ENCODE measurements around the gene ZBTB5.

ZBTB5 gene

GRCh38 chr9:37410969-37411785 lies 54.1 kb downstream of the ZBTB5 start:
- peak; percentile 46 for TF ChIP-seq CTCF (IDR thresholded peaks at IDR 0.05; ENCODE audit: low read length, missing control alignments)
- no peak for DNase-seq (ENCODE audit: low read depth)
- no peak overlapping the region for H3K4me3 ChIP-seq (replicated peaks; ENCODE audit: low read depth, low read length)

- H3K4me3 ChIP-seq (replicated peaks; ENCODE audit: low read depth, low read length) = no peak overlapping the region
- DNase-seq (ENCODE audit: low read depth) = no peak
- no peak for TF ChIP-seq CTCF (IDR thresholded peaks at IDR 0.05; ENCODE audit: low read length, missing control alignments)
Observed at GRCh38 chr9:37410354-37410861, 54.8 kb downstream of the ZBTB5 start.

DNA sequence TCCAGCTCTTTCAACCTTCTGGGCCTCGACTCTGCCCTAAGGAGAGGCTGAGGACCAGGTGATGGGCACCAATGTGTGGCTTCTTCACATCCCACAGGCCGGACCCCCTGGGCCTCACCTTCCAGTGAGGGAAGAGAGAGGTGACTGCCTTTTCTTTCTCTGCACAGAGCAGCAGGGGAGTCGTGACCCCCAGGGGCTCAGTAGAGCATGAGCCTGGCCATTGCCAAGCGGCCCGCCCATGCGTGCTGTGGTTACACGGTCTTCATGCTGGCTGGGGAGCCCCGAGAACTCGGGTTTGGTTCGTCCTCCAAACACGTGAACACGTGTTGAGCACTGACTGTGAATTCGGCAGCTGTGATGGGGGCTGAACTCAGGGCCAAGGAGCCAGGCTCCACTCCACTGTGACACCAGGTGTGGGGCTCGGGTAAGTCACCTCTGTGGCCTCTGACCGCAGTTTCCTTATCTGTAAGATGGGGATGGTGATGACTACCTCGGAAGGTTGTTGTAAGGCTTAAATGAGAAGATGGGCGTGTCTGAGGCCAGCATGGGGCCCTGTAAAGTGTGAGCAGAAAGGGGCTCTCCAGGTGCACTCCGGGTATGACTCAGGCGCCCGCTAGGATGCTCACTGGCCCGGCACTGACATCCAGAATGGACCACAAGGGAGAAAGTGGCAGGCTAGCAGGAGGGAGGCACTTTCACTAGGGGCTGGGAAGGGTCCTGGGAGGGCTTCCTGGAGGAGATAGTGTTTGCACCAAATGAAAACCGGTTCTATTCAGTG lies 56.1 kb downstream of the ZBTB5 start:
- H3K4me3 ChIP-seq (replicated peaks; ENCODE audit: low read depth, low read length) = no peak overlapping the region
- no peak for TF ChIP-seq CTCF (IDR thresholded peaks at IDR 0.05; ENCODE audit: low read length, missing control alignments)
- DNase-seq (ENCODE audit: low read depth) = no peak

DNA sequence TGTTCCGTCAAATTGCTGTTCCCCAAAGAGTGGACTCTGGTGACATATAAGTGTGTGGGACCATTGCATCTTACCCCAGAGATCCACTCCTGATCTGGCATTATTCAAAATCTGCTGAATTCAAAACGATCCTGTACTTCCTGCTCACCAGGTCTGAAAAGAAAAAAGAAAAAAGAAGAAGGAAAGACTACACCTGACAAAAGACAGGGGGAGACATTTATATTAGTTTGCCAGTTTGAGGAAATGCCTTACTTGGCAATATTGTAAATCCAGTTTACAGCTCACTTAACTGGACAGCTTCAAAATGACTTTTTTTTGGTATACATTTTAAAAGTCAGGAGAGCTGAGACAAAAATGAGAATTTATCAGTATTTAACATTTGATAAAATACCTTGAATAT lies 57.8 kb downstream of the ZBTB5 start:
- TF ChIP-seq CTCF (IDR thresholded peaks at IDR 0.05; ENCODE audit: low read length, missing control alignments) = peak; percentile 25
- no peak for DNase-seq (ENCODE audit: low read depth)

DNA sequence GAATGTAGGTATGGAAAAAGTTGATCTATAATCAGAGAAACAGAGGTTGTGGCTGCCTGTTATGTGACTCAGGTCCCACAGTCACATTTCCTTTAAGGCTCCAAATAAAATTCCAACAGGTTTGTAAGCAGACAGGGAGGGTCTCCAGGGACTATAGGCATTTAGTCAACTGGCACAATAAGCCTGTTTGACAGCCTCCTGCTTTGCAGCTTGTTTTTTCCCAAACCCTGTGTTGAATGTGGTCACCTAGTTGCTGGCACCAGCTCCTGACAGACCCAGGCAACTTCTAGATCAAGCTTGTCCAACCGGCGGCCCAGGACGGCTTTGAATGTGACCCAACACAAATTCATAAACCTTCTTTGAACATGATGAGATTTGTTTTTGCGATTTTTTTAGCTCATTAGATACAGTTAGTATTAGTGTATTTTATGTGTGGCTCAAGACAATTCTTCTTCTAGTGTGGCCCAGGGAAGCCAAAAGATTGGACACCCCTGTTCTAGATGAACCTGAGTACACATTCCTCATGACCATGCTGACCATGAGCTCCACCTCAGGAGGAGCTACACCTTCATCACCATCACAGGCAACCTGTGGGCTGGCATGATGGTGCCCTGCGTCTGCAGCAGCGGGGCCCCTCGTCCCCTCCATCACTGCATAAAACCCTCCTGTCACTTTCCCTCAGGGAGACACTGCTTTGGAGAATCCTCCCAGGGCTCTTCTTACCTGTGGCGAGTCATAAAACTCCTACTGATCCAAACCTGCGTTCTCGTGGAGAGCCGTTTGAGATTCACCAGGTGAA lies 58.4 kb downstream of the ZBTB5 start:
- H3K4me3 ChIP-seq (replicated peaks; ENCODE audit: low read depth, low read length) = no peak overlapping the region
- no peak for TF ChIP-seq CTCF (IDR thresholded peaks at IDR 0.05; ENCODE audit: low read length, missing control alignments)
- DNase-seq (ENCODE audit: low read depth) = no peak

More for the DNA sequence above, 57.8 kb downstream of the ZBTB5 start:
- H3K4me3 ChIP-seq (replicated peaks; ENCODE audit: low read depth, low read length) = no peak overlapping the region

DNA sequence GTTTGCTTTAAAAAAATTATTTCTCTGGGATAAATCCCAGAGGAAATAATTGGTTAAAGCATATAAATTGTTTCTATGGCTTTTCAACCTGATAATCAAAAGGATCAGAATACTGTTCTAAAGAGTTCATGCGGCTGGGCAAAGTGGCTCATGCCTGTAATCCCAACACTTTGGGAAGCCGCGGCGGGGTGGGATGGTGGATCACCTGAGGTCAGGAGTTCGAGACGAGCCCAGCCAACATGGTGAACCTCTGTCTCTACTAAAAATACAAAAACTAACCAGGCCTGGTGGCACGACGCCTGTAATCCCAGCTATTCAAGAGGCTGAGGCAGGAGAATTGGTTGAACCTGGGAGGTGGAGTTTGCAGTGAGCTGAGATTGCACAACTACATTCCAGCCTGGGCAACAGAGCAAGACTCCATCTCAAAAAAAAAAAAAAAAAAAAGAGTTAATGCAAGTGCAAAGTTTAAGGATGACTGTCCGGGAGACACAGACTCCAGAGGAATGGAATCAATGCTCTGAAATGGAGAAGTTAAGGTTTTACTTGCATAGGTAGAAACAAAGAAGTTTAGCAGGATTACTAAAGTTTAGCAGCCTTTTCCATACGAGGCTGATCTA lies 59.4 kb downstream of the ZBTB5 start:
- DNase-seq (ENCODE audit: low read depth) = peak; percentile 21
- H3K4me3 ChIP-seq (replicated peaks; ENCODE audit: low read depth, low read length) = no peak overlapping the region
- TF ChIP-seq CTCF (IDR thresholded peaks at IDR 0.05; ENCODE audit: low read length, missing control alignments) = no peak
